Activated CD8-positive, alpha-beta memory T cell treated with anti-CD3 and anti-CD28 coated beads, Interleukin-2, amount 10 ng/mL, durations not matched to agents 7 days and 5 days (primary cell): Measurements from ENCODE around the gene OR5H1. TPM values are rescaled to one million over a fixed set of nuclear protein-coding genes. Genes with fewer than 3 reads are reported as not detected.
"Not testable (repeated sequence)": the region's sequence is repeated elsewhere in the genome, so short reads cannot be mapped to it uniquely, and the experiment has no call there.

ENCODE experiments used
- ATAC-seq: fragments of 150-1000 bp; cut with Tn5 transposase; one replicate; pipeline ENCODE4 v1.10.0; 2021; ENCODE audit warnings: moderate library complexity
- CTCF ChIA-PET: fragments of 350-600 bp; sonication (Branson Sonifier 250); formaldehyde crosslinking; loops from one replicate; lab custom pipeline; 2021; ENCODE audit warnings: antibody characterized with exemption; lab: Charles Lee
- DNase-seq: peaks from one replicate; pipeline ENCODE4 v3.0.0-alpha.2; 2020
- H3K27ac Mint-ChIP-seq: one replicate; pipeline ENCODE4 v1.8.0; 2021; ENCODE audit warnings: mild to moderate bottlenecking, mixed read lengths
- H3K27me3 Mint-ChIP-seq: one replicate; pipeline ENCODE4 v1.8.0; 2021; ENCODE audit warnings: mixed read lengths
- H3K36me3 Mint-ChIP-seq: one replicate; pipeline ENCODE4 v1.8.0; 2021; ENCODE audit warnings: mild to moderate bottlenecking, mixed read lengths
- H3K4me1 Mint-ChIP-seq: one replicate; pipeline ENCODE4 v1.8.0; 2021; ENCODE audit warnings: mixed read lengths
- H3K4me3 Mint-ChIP-seq: one replicate; pipeline ENCODE4 v1.8.0; 2021; ENCODE audit warnings: mild to moderate bottlenecking, moderate library complexity, mixed read lengths
- H3K9me3 Mint-ChIP-seq: one replicate; pipeline ENCODE4 v1.8.0; 2022; ENCODE audit warnings: low read depth, mixed read lengths
- total RNA-seq, 2 experiments: library from RNA; stranded (reverse); gene quantifications; one replicate each; pipeline ENCODE4 v1.2.3, GENCODE V29; 2021

Gene OR5H1
- total RNA-seq: not detected

- ATAC-seq (no peak), DNase-seq (no peak)
- H3K36me3 Mint-ChIP-seq: no peaks in the 10 kb centered on the region
- CTCF ChIA-PET: no interaction called here
- no peak within 1 kb of the TSS for H3K4me3 Mint-ChIP-seq
- no peak within 1 kb of the TSS for H3K27ac Mint-ChIP-seq
- H3K9me3 Mint-ChIP-seq: no peaks in the 10 kb centered on the region
- peaks cover 6% of the 10 kb centered on the region for H3K27me3 Mint-ChIP-seq
- H3K4me1 Mint-ChIP-seq: no peaks in the 10 kb centered on the region
These were observed at the start of gene OR5H1 for GRCh38 chr3:98130421-98130820. TSS of gene OR5H1 (plus strand) at chr3:98130721. CDS start at chr3:98132698, 1,977 bp downstream.

- Mint-ChIP-seq H3K27ac (no peak within 1 kb of the TSS), H3K4me3 (no peak within 1 kb of the TSS), H3K36me3 (no peaks in the 10 kb centered on the region), H3K9me3 (no peaks in the 10 kb centered on the region), H3K27me3 (peaks cover 7% of the 10 kb centered on the region), H3K4me1 (no peaks in the 10 kb centered on the region)
- CTCF ChIA-PET: interaction anchor here (1.0 kb wide), 1 partner anchor 42 kb away, joined by 3 read pairs; no protein-coding TSS in a partner anchor
- no peak for ATAC-seq
- no peak for DNase-seq
These were observed 43.6 kb upstream of the OR5H1 start, which contains the start of gene OR5AC2 for GRCh38 chr3:98086873-98087272. TSS of gene OR5AC2 (plus strand) at chr3:98087173. CDS start at chr3:98087173, 0 bp downstream.

- ATAC-seq: no peak
- Mint-ChIP-seq H3K4me1 (no peaks in the 10 kb centered on the region), H3K4me3 (no peak overlapping the region), H3K36me3 (no peaks in the 10 kb centered on the region), H3K27ac (no peak overlapping the region), H3K9me3 (peaks cover 2% of the 10 kb centered on the region), H3K27me3 (peaks cover 10% of the 10 kb centered on the region)
- CTCF ChIA-PET: no interaction called here
- no peak for DNase-seq
These were observed 34.6 kb upstream of the OR5H1 start for GRCh38 chr3:98095882-98096281.

- no peak overlapping the region for H3K27ac Mint-ChIP-seq
- H3K9me3 Mint-ChIP-seq: no peaks in the 10 kb centered on the region
- no peak overlapping the region for H3K4me3 Mint-ChIP-seq
- DNase-seq: no peak
- H3K27me3 Mint-ChIP-seq: peaks cover 3% of the 10 kb centered on the region
- H3K36me3 Mint-ChIP-seq: no peaks in the 10 kb centered on the region
- CTCF ChIA-PET: no interaction called here
- no peak for ATAC-seq
- H3K4me1 Mint-ChIP-seq: no peaks in the 10 kb centered on the region
These were observed 30.7 kb upstream of the OR5H1 start for GRCh38 chr3:98099848-98100247.

GRCh38 chr3:98108162-98108561 is 22.4 kb upstream of the OR5H1 start:
- CTCF ChIA-PET: no interaction called here
- Mint-ChIP-seq H3K27me3 (peaks cover 11% of the 10 kb centered on the region), H3K27ac (no peak overlapping the region), H3K4me3 (no peak overlapping the region), H3K9me3 (peaks cover 4% of the 10 kb centered on the region), H3K36me3 (no peaks in the 10 kb centered on the region), H3K4me1 (no peaks in the 10 kb centered on the region)
- DNase-seq (no peak), ATAC-seq (no peak)

GRCh38 chr3:98109807-98110549 is 20.5 kb upstream of the OR5H1 start:
- peaks cover 4% of the 10 kb centered on the region for H3K9me3 Mint-ChIP-seq
- CTCF ChIA-PET: no interaction called here
- H3K4me1 Mint-ChIP-seq: no peaks in the 10 kb centered on the region
- DNase-seq (no peak), ATAC-seq (no peak)
- peaks cover 11% of the 10 kb centered on the region for H3K27me3 Mint-ChIP-seq
- H3K36me3 Mint-ChIP-seq: no peaks in the 10 kb centered on the region
- no peak overlapping the region for H3K4me3 Mint-ChIP-seq
- H3K27ac Mint-ChIP-seq: no peak overlapping the region

GRCh38 chr3:98110550-98110908 is 20.0 kb upstream of the OR5H1 start:
- CTCF ChIA-PET: no interaction called here
- Mint-ChIP-seq H3K9me3 (peaks cover 4% of the 10 kb centered on the region), H3K27ac (no peak overlapping the region), H3K4me1 (no peaks in the 10 kb centered on the region), H3K36me3 (no peaks in the 10 kb centered on the region), H3K27me3 (peaks cover 11% of the 10 kb centered on the region), H3K4me3 (no peak overlapping the region)
- no peak for DNase-seq
- ATAC-seq: no peak

GRCh38 chr3:98114264-98114663 is 16.3 kb upstream of the OR5H1 start:
- no peak for ATAC-seq
- no peaks in the 10 kb centered on the region for H3K27me3 Mint-ChIP-seq
- H3K27ac Mint-ChIP-seq: no peak overlapping the region
- CTCF ChIA-PET: no interaction called here
- H3K4me1 Mint-ChIP-seq: no peaks in the 10 kb centered on the region
- DNase-seq: no peak
- H3K36me3 Mint-ChIP-seq: no peaks in the 10 kb centered on the region
- no peak overlapping the region for H3K4me3 Mint-ChIP-seq
- peaks cover 4% of the 10 kb centered on the region for H3K9me3 Mint-ChIP-seq

- ATAC-seq (no peak), DNase-seq (no peak)
- H3K4me3 Mint-ChIP-seq: no peak overlapping the region
- CTCF ChIA-PET: no interaction called here
- no peaks in the 10 kb centered on the region for H3K4me1 Mint-ChIP-seq
- no peaks in the 10 kb centered on the region for H3K27me3 Mint-ChIP-seq
- H3K36me3 Mint-ChIP-seq: no peaks in the 10 kb centered on the region
- H3K9me3 Mint-ChIP-seq: no peaks in the 10 kb centered on the region
- H3K27ac Mint-ChIP-seq: no peak overlapping the region
These were observed 14.8 kb upstream of the OR5H1 start for GRCh38 chr3:98115717-98116116.

GRCh38 chr3:98136631-98137030 is 6.1 kb downstream of the OR5H1 start:
- no peaks in the 10 kb centered on the region for H3K4me1 Mint-ChIP-seq
- H3K27ac Mint-ChIP-seq: no peak overlapping the region
- no peak overlapping the region for H3K4me3 Mint-ChIP-seq
- CTCF ChIA-PET: no interaction called here
- H3K36me3 Mint-ChIP-seq: no peaks in the 10 kb centered on the region
- DNase-seq (no peak), ATAC-seq (no peak)
- H3K9me3 Mint-ChIP-seq: no peaks in the 10 kb centered on the region
- peaks cover 9% of the 10 kb centered on the region for H3K27me3 Mint-ChIP-seq

GRCh38 chr3:98137826-98138557 is 7.5 kb downstream of the OR5H1 start:
- H3K36me3 Mint-ChIP-seq, H3K27me3 Mint-ChIP-seq, ATAC-seq, CTCF ChIA-PET, H3K27ac Mint-ChIP-seq, DNase-seq, H3K4me1 Mint-ChIP-seq, H3K4me3 Mint-ChIP-seq, H3K9me3 Mint-ChIP-seq: not testable (repeated sequence)

GRCh38 chr3:98140531-98140930 is 10.0 kb downstream of the OR5H1 start:
- Mint-ChIP-seq H3K27ac (no peak overlapping the region), H3K4me3 (no peak overlapping the region), H3K9me3 (no peaks in the 10 kb centered on the region), H3K36me3 (no peaks in the 10 kb centered on the region), H3K4me1 (no peaks in the 10 kb centered on the region), H3K27me3 (peaks cover 12% of the 10 kb centered on the region)
- no peak for ATAC-seq
- CTCF ChIA-PET: no interaction called here
- no peak for DNase-seq

GRCh38 chr3:98147179-98147578 is 16.7 kb downstream of the OR5H1 start, which contains the start of gene OR5H14:
TSS of gene OR5H14 (plus strand) at chr3:98147479. CDS start at chr3:98149386, 1,907 bp downstream.
- no peak for DNase-seq
- H3K27ac Mint-ChIP-seq: no peak within 1 kb of the TSS
- H3K9me3 Mint-ChIP-seq: no peaks in the 10 kb centered on the region
- H3K27me3 Mint-ChIP-seq: peaks cover 16% of the 10 kb centered on the region
- CTCF ChIA-PET: no interaction called here
- H3K36me3 Mint-ChIP-seq: no peaks in the 10 kb centered on the region
- no peak for ATAC-seq
- H3K4me3 Mint-ChIP-seq: no peak within 1 kb of the TSS
- H3K4me1 Mint-ChIP-seq: no peaks in the 10 kb centered on the region

- Mint-ChIP-seq H3K36me3 (no peaks in the 10 kb centered on the region), H3K27ac (no peak overlapping the region), H3K9me3 (no peaks in the 10 kb centered on the region), H3K4me3 (no peak overlapping the region), H3K27me3 (peaks cover 10% of the 10 kb centered on the region), H3K4me1 (no peaks in the 10 kb centered on the region)
- ATAC-seq (no peak), DNase-seq (no peak)
- CTCF ChIA-PET: no interaction called here
These were observed 18.2 kb downstream of the OR5H1 start for GRCh38 chr3:98148751-98149150.
